ENCODE measurements around the gene SND1.

- TF ChIP-seq CTCF (conservative IDR thresholded peaks at IDR 0.05 in 1 of 2, IDR thresholded peaks at IDR 0.05 in 1 of 2; ENCODE audit: extremely low read depth in 1 of 2, insufficient read depth in 1 of 2, low read depth in 1 of 2, low read length in 2 of 2) (no peak), EZH2 (IDR thresholded peaks at IDR 0.05; ENCODE audit: borderline replicate concordance, low read length) (no peak)
Observed at GRCh38 chr7:128074336-128074735, 422.3 kb downstream of the SND1 start.

All from mammary epithelial cell (primary cell).